Measurements from ENCODE around the gene MAMDC4. TPM values are rescaled to one million over a fixed set of nuclear protein-coding genes. Genes with fewer than 3 reads are reported as not detected.

The MAMDC4 gene
- total RNA-seq, 1 donor from 2014 or later = 20.6 TPM

DNA sequence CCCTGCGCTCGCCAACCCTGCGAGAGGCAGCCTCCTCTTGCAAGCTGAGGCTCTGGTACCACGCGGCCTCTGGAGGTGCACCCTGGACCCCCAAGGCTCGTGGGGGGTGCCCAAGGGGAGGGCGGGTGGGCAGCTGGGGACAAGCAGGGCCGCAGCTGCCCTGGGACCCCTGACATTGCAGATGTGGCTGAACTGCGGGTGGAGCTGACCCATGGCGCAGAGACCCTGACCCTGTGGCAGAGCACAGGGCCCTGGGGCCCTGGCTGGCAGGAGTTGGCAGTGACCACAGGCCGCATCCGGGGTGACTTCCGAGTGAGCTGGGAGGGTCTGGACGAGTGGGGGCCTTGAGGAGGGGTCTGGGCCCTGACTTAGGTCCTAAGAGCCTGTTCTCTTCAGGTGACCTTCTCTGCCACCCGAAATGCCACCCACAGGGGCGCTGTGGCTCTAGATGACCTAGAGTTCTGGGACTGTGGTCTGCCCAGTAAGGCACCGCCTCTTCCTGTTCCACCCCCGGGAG is 1.5 kb downstream of the MAMDC4 start:
- no peak for DNase-seq (ENCODE audit: low read depth, low spot score)
- TF ChIP-seq, protein P1, sequence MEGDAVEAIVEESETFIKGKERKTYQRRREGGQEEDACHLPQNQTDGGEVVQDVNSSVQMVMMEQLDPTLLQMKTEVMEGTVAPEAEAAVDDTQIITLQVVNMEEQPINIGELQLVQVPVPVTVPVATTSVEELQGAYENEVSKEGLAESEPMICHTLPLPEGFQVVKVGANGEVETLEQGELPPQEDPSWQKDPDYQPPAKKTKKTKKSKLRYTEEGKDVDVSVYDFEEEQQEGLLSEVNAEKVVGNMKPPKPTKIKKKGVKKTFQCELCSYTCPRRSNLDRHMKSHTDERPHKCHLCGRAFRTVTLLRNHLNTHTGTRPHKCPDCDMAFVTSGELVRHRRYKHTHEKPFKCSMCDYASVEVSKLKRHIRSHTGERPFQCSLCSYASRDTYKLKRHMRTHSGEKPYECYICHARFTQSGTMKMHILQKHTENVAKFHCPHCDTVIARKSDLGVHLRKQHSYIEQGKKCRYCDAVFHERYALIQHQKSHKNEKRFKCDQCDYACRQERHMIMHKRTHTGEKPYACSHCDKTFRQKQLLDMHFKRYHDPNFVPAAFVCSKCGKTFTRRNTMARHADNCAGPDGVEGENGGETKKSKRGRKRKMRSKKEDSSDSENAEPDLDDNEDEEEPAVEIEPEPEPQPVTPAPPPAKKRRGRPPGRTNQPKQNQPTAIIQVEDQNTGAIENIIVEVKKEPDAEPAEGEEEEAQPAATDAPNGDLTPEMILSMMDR (conservative IDR thresholded peaks at IDR 0.05) = no peak

DNA sequence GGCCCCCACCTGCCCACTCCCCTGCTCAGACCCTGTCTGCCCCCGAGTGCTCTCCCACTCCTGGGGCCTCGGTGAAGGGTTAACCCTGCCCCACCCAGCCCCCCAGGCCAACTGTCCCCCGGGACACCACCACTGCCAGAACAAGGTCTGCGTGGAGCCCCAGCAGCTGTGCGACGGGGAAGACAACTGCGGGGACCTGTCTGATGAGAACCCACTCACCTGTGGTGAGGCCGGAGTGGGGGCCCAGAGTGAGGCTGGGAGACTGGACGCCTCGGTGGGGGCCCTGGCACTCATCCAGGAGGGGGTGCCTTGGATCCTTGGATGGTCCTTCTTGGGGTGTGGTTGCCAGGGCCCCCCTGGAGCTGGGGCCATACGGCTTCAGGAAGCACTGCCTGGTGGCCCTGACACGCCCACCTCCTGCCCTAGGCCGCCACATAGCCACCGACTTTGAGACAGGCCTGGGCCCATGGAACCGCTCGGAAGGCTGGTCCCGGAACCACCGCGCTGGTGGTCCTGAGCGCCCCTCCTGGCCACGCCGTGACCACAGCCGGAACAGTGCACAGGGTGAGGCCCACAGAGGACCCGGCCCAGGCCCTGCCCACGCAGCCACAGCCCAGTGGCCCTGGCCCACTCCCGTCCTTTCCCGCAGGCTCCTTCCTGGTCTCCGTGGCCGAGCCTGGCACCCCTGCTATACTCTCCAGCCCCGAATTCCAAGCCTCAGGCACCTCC is 2.1 kb downstream of the MAMDC4 start:
- H3K4me1 Mint-ChIP-seq = peaks cover 3% of the 10 kb centered on the region
- no peak for DNase-seq (ENCODE audit: low read depth, low spot score)
- TF ChIP-seq, protein P1 (conservative IDR thresholded peaks at IDR 0.05) = no peak
- H3K36me3 Mint-ChIP-seq (ENCODE audit: low read depth) = no peaks in the 10 kb centered on the region
- H3K4me3 Mint-ChIP-seq = no peak overlapping the region
- no peak overlapping the region for H3K27ac Mint-ChIP-seq (ENCODE audit: unreplicated experiment)
- no peaks in the 10 kb centered on the region for H3K9me3 Mint-ChIP-seq
- peaks cover under 1% of the 10 kb centered on the region for H3K27me3 Mint-ChIP-seq (ENCODE audit: low read depth)

More for the DNA sequence above, 1.5 kb downstream of the MAMDC4 start:
- Mint-ChIP-seq H3K4me1 (peaks cover 8% of the 10 kb centered on the region), H3K36me3 (ENCODE audit: low read depth) (no peaks in the 10 kb centered on the region), H3K9me3 (no peaks in the 10 kb centered on the region), H3K27me3 (ENCODE audit: low read depth) (peaks cover 5% of the 10 kb centered on the region), H3K4me3 (peak overlapping the region; percentile 47), H3K27ac (ENCODE audit: unreplicated experiment) (no peak overlapping the region)

DNA sequence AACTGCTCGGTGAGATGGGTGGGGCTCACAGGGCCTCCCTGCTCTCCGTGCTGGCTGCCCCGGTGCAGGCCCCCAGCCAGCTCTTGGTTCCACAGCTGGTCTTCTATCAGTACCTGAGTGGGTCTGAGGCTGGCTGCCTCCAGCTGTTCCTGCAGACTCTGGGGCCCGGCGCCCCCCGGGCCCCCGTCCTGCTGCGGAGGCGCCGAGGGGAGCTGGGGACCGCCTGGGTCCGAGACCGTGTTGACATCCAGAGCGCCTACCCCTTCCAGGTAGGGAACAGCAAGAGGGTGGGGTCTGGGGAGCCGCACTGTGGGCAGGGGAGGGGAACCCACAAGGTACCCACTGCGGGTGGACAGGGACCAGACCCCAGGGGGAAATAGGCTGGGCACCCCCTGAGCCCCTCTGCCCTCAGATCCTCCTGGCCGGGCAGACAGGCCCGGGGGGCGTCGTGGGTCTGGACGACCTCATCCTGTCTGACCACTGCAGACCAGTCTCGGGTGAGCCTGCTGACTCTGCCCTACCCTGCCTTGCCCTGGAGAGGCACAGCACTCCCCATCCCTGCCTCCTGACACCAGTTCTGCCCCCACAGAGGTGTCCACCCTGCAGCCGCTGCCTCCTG is 2.8 kb downstream of the MAMDC4 start:
- TF ChIP-seq, protein P1 (conservative IDR thresholded peaks at IDR 0.05) = no peak
- Mint-ChIP-seq H3K27ac (ENCODE audit: unreplicated experiment) (no peak overlapping the region), H3K9me3 (no peaks in the 10 kb centered on the region), H3K4me3 (no peak overlapping the region), H3K36me3 (ENCODE audit: low read depth) (no peaks in the 10 kb centered on the region), H3K4me1 (no peaks in the 10 kb centered on the region), H3K27me3 (ENCODE audit: low read depth) (no peaks in the 10 kb centered on the region)
- DNase-seq (ENCODE audit: low read depth, low spot score) = no peak

DNA sequence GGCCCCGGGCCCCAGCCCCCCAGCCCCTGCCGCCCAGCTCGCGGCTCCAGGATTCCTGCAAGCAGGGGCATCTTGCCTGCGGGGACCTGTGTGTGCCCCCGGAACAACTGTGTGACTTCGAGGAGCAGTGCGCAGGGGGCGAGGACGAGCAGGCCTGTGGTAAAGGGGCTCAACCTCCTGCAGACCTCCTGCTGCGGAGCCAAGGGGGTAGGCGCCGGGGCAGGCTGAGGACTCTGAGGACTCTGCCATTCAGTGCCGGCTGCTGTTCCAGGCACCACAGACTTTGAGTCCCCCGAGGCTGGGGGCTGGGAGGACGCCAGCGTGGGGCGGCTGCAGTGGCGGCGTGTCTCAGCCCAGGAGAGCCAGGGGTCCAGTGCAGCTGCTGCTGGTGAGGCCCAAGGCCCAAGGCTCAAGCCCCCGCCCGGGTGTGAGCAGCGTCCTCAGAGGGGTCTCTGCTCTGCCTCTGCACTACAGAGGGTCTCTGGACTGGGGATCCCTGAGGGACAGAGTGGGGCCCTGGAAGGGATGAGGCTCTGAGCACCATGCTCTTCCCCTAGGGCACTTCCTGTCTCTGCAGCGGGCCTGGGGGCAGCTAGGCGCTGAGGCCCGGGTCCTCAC is 3.4 kb downstream of the MAMDC4 start:
- H3K27ac Mint-ChIP-seq (ENCODE audit: unreplicated experiment) = no peak overlapping the region
- no peaks in the 10 kb centered on the region for H3K4me1 Mint-ChIP-seq
- H3K9me3 Mint-ChIP-seq = no peaks in the 10 kb centered on the region
- H3K27me3 Mint-ChIP-seq (ENCODE audit: low read depth) = no peaks in the 10 kb centered on the region
- DNase-seq (ENCODE audit: low read depth, low spot score) = no peak
- no peaks in the 10 kb centered on the region for H3K36me3 Mint-ChIP-seq (ENCODE audit: low read depth)
- H3K4me3 Mint-ChIP-seq = peak overlapping the region; percentile 31
- TF ChIP-seq, protein P1 (conservative IDR thresholded peaks at IDR 0.05) = no peak

DNA sequence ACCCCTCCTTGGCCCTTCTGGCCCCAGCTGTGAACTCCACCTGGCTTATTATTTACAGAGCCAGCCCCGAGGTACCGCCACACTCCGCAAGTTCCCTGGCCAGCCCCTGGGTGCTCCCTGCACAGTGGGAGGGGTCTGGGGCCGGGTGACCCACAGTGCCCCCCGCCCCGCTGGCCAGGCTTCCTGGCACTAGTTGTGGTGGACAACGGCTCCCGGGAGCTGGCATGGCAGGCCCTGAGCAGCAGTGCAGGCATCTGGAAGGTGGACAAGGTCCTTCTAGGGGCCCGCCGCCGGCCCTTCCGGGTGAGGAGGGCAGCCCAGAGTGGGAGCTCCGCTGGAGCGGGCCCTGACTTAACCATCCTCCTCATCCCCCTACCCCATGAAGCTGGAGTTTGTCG is 3.9 kb downstream of the MAMDC4 start:
- H3K27me3 Mint-ChIP-seq (ENCODE audit: low read depth) = no peaks in the 10 kb centered on the region
- H3K4me3 Mint-ChIP-seq = peak overlapping the region; percentile 31
- TF ChIP-seq, protein P1 (conservative IDR thresholded peaks at IDR 0.05) = no peak
- H3K9me3 Mint-ChIP-seq = no peaks in the 10 kb centered on the region
- no peak for DNase-seq (ENCODE audit: low read depth, low spot score)
- H3K27ac Mint-ChIP-seq (ENCODE audit: unreplicated experiment) = no peak overlapping the region
- no peaks in the 10 kb centered on the region for H3K36me3 Mint-ChIP-seq (ENCODE audit: low read depth)
- no peaks in the 10 kb centered on the region for H3K4me1 Mint-ChIP-seq

Data from neural crest cell (in vitro differentiated cells).